Psoas muscle (tissue), 8 donors: ENCODE data around the gene KIF1A. TPM values are rescaled to one million over a fixed set of nuclear protein-coding genes. Genes with fewer than 3 reads are reported as not detected.

ENCODE experiments used
- ATAC-seq, 4 donors: fragments of 200-7000 bp; cut with Tn5 transposase; one replicate each; pipeline ENCODE4 v1.9.1; 2020; ENCODE audit warnings: moderate library complexity in 3 of 4, mild to moderate bottlenecking in 2 of 4
- DNase-seq, 2 donors: peaks; one replicate each; pipeline ENCODE4 v3.0.0-alpha.2; 2020
- H3K27ac ChIP-seq: fragments of 200-600 bp; one replicate; pipeline ENCODE4 v1.8.0; 2022
- H3K27me3 ChIP-seq, 3 donors: fragments of 200-600 bp in 1 of 3; one replicate each; pipeline versions ENCODE4 v1.6.1 to v1.8.0; 2013 to 2022; ENCODE audit warnings: low read length in 2 of 3, mild to moderate bottlenecking in 2 of 3, moderate library complexity in 1 of 3; ENCODE audit not compliant: insufficient read depth in 3 of 3
- H3K36me3 ChIP-seq, 2 donors: fragments of 200-600 bp in 1 of 2; one replicate each; pipeline versions ENCODE4 v1.6.1 to v1.8.0; 2013 to 2022; ENCODE audit warnings: low read depth in 1 of 2, mild to moderate bottlenecking in 1 of 2, moderate library complexity in 1 of 2; ENCODE audit not compliant: insufficient read depth in 1 of 2
- H3K4me1 ChIP-seq: fragments of 200-600 bp; one replicate; pipeline ENCODE4 v1.8.0; 2022
- H3K4me3 ChIP-seq: fragments of 200-600 bp; one replicate; pipeline ENCODE4 v1.8.0; 2022; ENCODE audit warnings: mild to moderate bottlenecking
- H3K9me3 ChIP-seq: fragments of 200-600 bp; one replicate; pipeline ENCODE4 v1.8.0; 2022
- WGBS, 3 donors: extraction: QIAGEN DNeasy Blood & Tissue Kit; methylation state at CpG; one replicate each; pipeline versions ENCODE4 v1.1.6 to v1.1.7; 2013; 5-methylcytosine and 5-hydroxymethylcytosine counted together
- intact Hi-C, 2 donors: fragments of 100-400 bp; cut with DNase I; formaldehyde crosslinking; loops; one replicate each; pipeline versions ENCODE4 v1.11.0 to v1.14.2; 2022
- polyA plus RNA-seq, 3 donors: library from polyadenylated mRNA; stranded (reverse); fragments of 200-250 nt; gene quantifications; one replicate each; pipeline ENCODE4 v1.2.3, GENCODE V29; 2013
- total RNA-seq, 4 donors: library from RNA; stranded (reverse); fragmentation: NEBNext Ultra II Directional in 2 of 4; extraction: Animal tissue kit (Norgen Biotek cat#: 25700) in 2 of 4; gene quantifications; one replicate each; pipeline versions ENCODE4 v1.2.1 to v1.2.4, GENCODE V29; 2021 to 2023
- TF ChIP-seq, protein P1 (sequence below): fragments of 200-600 bp; IDR thresholded peaks from one replicate; pipeline ENCODE4 v1.8.0; 2022; ENCODE audit warnings: antibody characterized with exemption
- donor health status: healthy with polysubstance abuse.
- donor health status: DM: no; HTN: no; CAD: no; lungs with moderate emphysema.
- donor health status: Bipolar disorder and iron deficiency.
- donor health status: healthy.
- donor health status: DM: yes; HTN: yes; CAD: no.
- donor health status: DM: no; HTN: no; CAD: no.
- donor health status: DM: no; HTN: no; CAD: no.
- donor health status: DM: yes; HTN: yes; CAD: no.

KIF1A gene
- total and polyA plus RNA-seq, 7 donors, result 0.01 to 1.2 (median 0.12) TPM; not detected in 2

DNA sequence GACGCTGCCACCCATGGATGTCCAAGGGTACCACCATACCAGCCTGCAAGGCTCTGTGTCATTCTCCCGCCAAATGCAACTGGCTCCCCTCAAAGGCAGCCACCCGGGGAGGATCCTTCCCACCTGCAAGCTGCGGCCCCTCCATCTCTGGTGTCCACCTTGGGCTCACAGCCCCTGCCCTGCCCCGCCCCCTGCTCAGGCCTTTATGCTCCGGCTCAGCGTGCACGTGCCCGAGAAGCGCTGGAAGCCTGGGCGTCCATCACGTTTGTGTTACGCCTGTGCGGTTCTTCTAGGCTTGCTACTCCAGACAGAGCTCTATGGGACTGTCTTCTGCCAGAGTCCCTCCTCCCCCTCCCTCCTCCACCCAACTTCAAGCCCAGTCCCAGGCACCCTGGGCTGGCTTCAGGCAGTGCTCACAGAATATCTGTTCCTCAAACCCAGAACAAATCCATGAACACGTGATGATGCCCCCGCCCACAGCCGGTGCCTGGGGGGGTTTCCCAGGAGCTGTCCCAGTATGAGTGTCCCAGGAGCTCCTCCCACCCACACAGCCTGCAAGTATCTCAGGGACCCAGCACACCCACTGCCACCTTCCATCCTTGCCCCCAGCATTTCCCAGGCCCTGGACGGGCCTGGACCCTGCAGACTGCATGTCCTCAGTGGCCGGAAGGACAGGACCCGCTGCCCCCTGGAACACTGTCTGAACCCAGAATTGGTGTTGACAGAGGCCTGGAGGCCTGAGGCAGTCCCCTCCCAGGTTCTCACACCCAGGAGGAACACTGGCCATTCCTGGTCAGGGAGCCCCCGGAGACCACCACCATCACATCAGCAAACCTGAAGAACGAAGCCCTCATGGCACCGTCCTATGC, 30.3 kb downstream of the KIF1A start:
- H3K36me3 ChIP-seq, result no peaks in the 10 kb centered on the region
- no peaks in the 10 kb centered on the region for H3K9me3 ChIP-seq
- peaks cover 0 to 14% (median 4%) of the 10 kb centered on the region in 3 donors for H3K27me3 ChIP-seq
- H3K4me3 ChIP-seq, result no peak overlapping the region
- peak; percentile 7 to 34 for DNase-seq
- intact Hi-C loops, result no loop called here
- no peak for ATAC-seq
- TF ChIP-seq, protein P1, sequence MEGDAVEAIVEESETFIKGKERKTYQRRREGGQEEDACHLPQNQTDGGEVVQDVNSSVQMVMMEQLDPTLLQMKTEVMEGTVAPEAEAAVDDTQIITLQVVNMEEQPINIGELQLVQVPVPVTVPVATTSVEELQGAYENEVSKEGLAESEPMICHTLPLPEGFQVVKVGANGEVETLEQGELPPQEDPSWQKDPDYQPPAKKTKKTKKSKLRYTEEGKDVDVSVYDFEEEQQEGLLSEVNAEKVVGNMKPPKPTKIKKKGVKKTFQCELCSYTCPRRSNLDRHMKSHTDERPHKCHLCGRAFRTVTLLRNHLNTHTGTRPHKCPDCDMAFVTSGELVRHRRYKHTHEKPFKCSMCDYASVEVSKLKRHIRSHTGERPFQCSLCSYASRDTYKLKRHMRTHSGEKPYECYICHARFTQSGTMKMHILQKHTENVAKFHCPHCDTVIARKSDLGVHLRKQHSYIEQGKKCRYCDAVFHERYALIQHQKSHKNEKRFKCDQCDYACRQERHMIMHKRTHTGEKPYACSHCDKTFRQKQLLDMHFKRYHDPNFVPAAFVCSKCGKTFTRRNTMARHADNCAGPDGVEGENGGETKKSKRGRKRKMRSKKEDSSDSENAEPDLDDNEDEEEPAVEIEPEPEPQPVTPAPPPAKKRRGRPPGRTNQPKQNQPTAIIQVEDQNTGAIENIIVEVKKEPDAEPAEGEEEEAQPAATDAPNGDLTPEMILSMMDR, result no peak
- WGBS, 3 donors, result 82 to 86% (median 84%) methylated on average over 23 of the region's 23 CpGs
- H3K4me1 ChIP-seq, result no peaks in the 10 kb centered on the region
- no peak overlapping the region for H3K27ac ChIP-seq

DNA sequence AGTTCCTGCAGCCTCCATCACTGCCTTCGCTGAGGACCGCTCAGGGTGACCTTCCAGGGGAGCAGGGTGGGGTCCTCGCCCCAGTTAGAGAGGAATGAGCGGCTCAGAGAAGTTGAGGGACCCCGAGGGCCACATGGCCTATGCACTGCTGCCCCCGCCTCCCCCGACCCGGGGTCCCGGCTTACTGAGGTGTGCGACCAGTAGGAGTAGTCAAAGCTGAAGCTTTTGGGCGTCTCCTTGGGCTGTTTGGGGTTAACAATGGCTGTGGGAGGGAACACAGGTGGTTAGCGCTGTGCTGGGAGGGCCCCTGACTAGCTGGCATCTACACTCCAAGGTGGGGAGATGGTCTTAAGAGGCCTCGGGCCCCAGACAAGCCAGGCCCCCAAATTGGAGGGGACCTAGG, 31.0 kb downstream of the KIF1A start:
- no peaks in the 10 kb centered on the region for H3K4me1 ChIP-seq
- ATAC-seq (no peak), DNase-seq (peak in 1 of 2 donors; percentile 10)
- TF ChIP-seq, protein P1, result no peak
- H3K36me3 ChIP-seq, result no peaks in the 10 kb centered on the region
- no peak overlapping the region for H3K27ac ChIP-seq
- H3K4me3 ChIP-seq, result no peak overlapping the region
- H3K9me3 ChIP-seq, result no peaks in the 10 kb centered on the region
- WGBS, 3 donors, result 87 to 92% (median 89%) methylated on average over 12 to 13 of the region's 13 CpGs
- intact Hi-C loops, result no loop called here
- peaks cover 0 to 20% (median 2%) of the 10 kb centered on the region in 3 donors for H3K27me3 ChIP-seq

DNA sequence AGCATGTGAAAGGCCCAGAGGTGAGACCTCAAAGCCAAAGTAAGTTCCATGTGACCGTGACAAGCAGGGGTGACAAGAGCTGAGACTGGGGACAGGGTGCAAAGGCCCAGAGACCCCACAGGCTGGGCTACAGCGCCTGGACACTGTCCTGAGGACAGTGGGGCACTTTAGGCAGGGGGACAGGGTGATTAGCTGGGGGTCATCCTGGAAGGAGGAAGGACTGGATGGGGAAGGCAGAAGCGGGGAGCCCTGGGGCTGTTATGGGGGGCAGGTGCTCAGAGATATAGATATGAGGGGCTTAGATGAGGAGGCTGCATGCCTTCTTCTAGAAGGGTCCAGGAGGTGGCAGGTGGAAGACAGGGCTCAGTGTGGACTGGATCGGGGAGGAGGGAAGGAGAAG, 31.5 kb downstream of the KIF1A start:
- 84 to 89% (median 85%) methylated on average over 4 of the region's 4 CpGs for WGBS, 3 donors
- TF ChIP-seq, protein P1, result no peak
- H3K27ac ChIP-seq, result no peak overlapping the region
- H3K36me3 ChIP-seq, result no peaks in the 10 kb centered on the region
- DNase-seq (no peak), ATAC-seq (no peak)
- no peaks in the 10 kb centered on the region for H3K9me3 ChIP-seq
- H3K4me3 ChIP-seq, result no peak overlapping the region
- intact Hi-C loops, result no loop called here
- peaks cover 0 to 26% (median 2%) of the 10 kb centered on the region in 3 donors for H3K27me3 ChIP-seq
- H3K4me1 ChIP-seq, result no peaks in the 10 kb centered on the region

DNA sequence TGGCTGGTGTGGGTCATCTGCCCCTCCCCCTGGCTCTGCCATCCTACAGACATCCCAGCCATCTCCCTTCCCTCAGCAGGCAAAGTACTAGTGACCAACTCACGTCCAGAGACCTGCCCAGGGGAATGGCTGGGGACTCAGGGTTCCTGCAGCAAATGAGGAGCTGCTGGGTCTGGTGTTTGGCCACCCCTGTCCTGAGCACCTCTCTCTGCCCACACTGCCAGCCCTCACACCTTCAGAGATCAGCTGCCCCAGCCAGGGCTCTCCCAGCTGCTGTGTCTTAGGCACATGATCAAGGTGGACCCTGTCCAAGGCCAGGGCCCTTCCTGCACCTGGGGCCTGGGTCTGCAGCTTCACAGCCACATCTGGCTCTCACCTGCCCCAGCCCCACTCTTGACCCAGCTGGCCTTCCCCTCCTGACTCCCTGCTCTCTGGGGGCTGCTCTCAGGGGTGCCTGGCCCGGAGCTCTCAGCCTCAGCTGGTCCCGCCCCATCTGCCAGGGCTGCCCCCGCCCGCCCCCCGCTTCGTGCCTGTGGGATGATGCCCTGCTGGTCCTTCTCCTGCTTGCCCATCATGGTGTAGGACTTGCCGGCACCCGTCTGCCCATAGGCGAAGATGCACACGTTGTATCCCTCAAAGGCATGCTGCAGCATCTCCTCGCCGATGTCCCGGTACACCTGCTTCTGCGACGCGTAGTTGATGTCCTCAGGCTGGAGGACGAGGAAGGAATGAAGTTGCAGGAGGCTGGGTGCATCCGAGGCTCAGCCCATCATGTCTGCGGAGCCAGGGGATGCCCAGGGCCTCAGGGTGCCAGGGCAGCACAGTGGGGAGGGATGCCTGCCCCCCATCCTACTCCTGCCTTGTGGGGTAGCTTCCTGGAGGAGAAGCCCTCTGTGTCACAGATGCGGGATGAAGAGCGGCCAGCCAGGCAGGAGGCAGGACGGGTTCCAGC, 32.2 kb downstream of the KIF1A start:
- ATAC-seq (no peak), DNase-seq (peak in 1 of 2 donors; percentile 35)
- Histone ChIP-seq H3K27ac (no peak overlapping the region), H3K36me3 (no peaks in the 10 kb centered on the region), H3K9me3 (no peaks in the 10 kb centered on the region), H3K27me3 (peaks cover 0 to 33% (median 2%) of the 10 kb centered on the region in 3 donors), H3K4me1 (no peaks in the 10 kb centered on the region), H3K4me3 (no peak overlapping the region)
- TF ChIP-seq, protein P1, result no peak
- WGBS, 3 donors, result 82 to 86% (median 85%) methylated on average over 22 to 23 of the region's 23 CpGs
- intact Hi-C loops, result no loop called here
